WTC11 (cell line): ENCODE measurements around the gene OR2T10. TPM values are rescaled to one million over a fixed set of nuclear protein-coding genes. Genes with fewer than 3 reads are reported as not detected.

Source experiments
- ATAC-seq: fragments of 200-7000 bp; cut with Tn5 transposase; 2 replicates; pipeline ENCODE4 v1.10.0; 2021; ENCODE audit warnings: mild to moderate bottlenecking, moderate library complexity
- CTCF ChIA-PET: fragments of 300-600 bp; sonication (Branson Sonifier 250); formaldehyde crosslinking; loops from one replicate; lab custom pipeline; 2021; ENCODE audit warnings: antibody characterized with exemption; lab: Charles Lee
- POLR2A ChIA-PET: fragments of 350-600 bp; sonication (Branson Sonifier 250); formaldehyde crosslinking; loops from one replicate; lab custom pipeline; 2021; ENCODE audit warnings: antibody characterized with exemption; lab: Charles Lee
- DNase-seq: peaks from one replicate; pipeline ENCODE4 v3.0.0; 2021; ENCODE audit warnings: low spot score
- H3K27ac Mint-ChIP-seq: 2 replicates; pipeline ENCODE4 v1.8.0; 2021; ENCODE audit warnings: mixed read lengths
- H3K27me3 Mint-ChIP-seq: 2 replicates; pipeline ENCODE4 v1.8.0; 2021; ENCODE audit warnings: low read depth, mild to moderate bottlenecking, moderate library complexity, mixed read lengths
- H3K36me3 Mint-ChIP-seq: 2 replicates; pipeline ENCODE4 v1.8.0; 2021; ENCODE audit warnings: mixed read lengths
- H3K4me1 Mint-ChIP-seq: 2 replicates; pipeline ENCODE4 v1.8.0; 2022; ENCODE audit warnings: mixed read lengths
- H3K4me3 Mint-ChIP-seq: 2 replicates; pipeline ENCODE4 v1.8.0; 2021; ENCODE audit warnings: mild to moderate bottlenecking, moderate library complexity, mixed read lengths
- H3K9me3 Mint-ChIP-seq: 2 replicates; pipeline ENCODE4 v1.8.0; 2021; ENCODE audit warnings: mixed read lengths
- ATF1 ChIP-seq: sonication (generic); formaldehyde crosslinking; IDR thresholded peaks from 2 replicates; pipeline ENCODE4 v1.8.1; 2023; ENCODE audit warnings: mild to moderate bottlenecking, moderate library complexity, missing genetic modification reagents
- CREM ChIP-seq: sonication (generic); formaldehyde crosslinking; IDR thresholded peaks from 2 replicates; pipeline ENCODE4 v1.8.1; 2022; ENCODE audit warnings: mild to moderate bottlenecking, missing genetic modification reagents, moderate library complexity
- EMX1 ChIP-seq: fragments of 250-450 bp; sonication (Bioruptor Pico); IDR thresholded peaks from 2 replicates; pipeline ENCODE4 v1.8.0; 2021; ENCODE audit warnings: mild to moderate bottlenecking
- GABPB1 ChIP-seq: sonication (generic); formaldehyde crosslinking; IDR thresholded peaks from 2 replicates; pipeline ENCODE4 v1.8.1; 2023; ENCODE audit warnings: mild to moderate bottlenecking, missing genetic modification reagents
- GRHL2 ChIP-seq: fragments of 250-450 bp; sonication (Bioruptor Pico); IDR thresholded peaks from 2 replicates; pipeline ENCODE4 v1.8.0; 2022; ENCODE audit warnings: mild to moderate bottlenecking, moderate library complexity; ENCODE audit not compliant: insufficient replicate concordance, severe bottlenecking
- GTF2I ChIP-seq: fragments of 250-450 bp; sonication (Bioruptor Pico); conservative IDR thresholded peaks from 2 replicates; pipeline ENCODE4 v1.4.0; 2021; ENCODE audit warnings: mild to moderate bottlenecking
- HMGA2 ChIP-seq: fragments of 250-450 bp; sonication (Bioruptor Pico); IDR thresholded peaks from 2 replicates; pipeline ENCODE4 v1.4.0; 2021; ENCODE audit warnings: mild to moderate bottlenecking, moderate library complexity
- OVOL2 ChIP-seq: fragments of 250-450 bp; sonication (Bioruptor Pico); IDR thresholded peaks from 2 replicates; pipeline ENCODE4 v1.9.0; 2021; ENCODE audit warnings: mild to moderate bottlenecking, borderline replicate concordance
- SMAD4 ChIP-seq: sonication (generic); formaldehyde crosslinking; IDR thresholded peaks from 2 replicates; pipeline ENCODE4 v1.8.0; 2022; ENCODE audit warnings: mild to moderate bottlenecking, missing genetic modification reagents
- total RNA-seq: library from RNA; stranded (reverse); gene quantifications from 3 replicates; pipeline ENCODE4 v1.2.3, GENCODE V29; 2021
- TF ChIP-seq, protein P1 (sequence below): fragments of 200-600 bp; IDR thresholded peaks from 2 replicates; pipeline ENCODE4 v1.8.0; 2022; ENCODE audit warnings: antibody characterized with exemption
- TF ChIP-seq, protein P2 (sequence below): sonication (generic); formaldehyde crosslinking; IDR thresholded peaks from 2 replicates; pipeline ENCODE4 v1.8.1; 2022; ENCODE audit warnings: mild to moderate bottlenecking, missing genetic modification reagents, moderate library complexity, borderline replicate concordance
- TF ChIP-seq, protein P3 (sequence below): sonication (generic); formaldehyde crosslinking; IDR thresholded peaks from 2 replicates; pipeline ENCODE4 v1.8.0; 2023; ENCODE audit warnings: mild to moderate bottlenecking, missing genetic modification reagents
- TF ChIP-seq, protein P4 (sequence below): sonication (generic); formaldehyde crosslinking; conservative IDR thresholded peaks from 2 replicates; pipeline ENCODE4 v1.8.1; 2022; ENCODE audit warnings: mild to moderate bottlenecking, missing genetic modification reagents
- TF ChIP-seq, protein P5 (sequence below): sonication (generic); formaldehyde crosslinking; IDR thresholded peaks from 2 replicates; pipeline ENCODE4 v1.8.1; 2022; ENCODE audit warnings: missing genetic modification reagents, borderline replicate concordance
- TF ChIP-seq, protein P6 (sequence below): fragments of 250-450 bp; sonication (Bioruptor Pico); IDR thresholded peaks from 2 replicates; pipeline ENCODE4 v1.9.0; 2021; ENCODE audit warnings: mild to moderate bottlenecking, borderline replicate concordance

OR2T10 gene
- total RNA-seq, 1 experiment from 2014 or later, result not detected

DNA sequence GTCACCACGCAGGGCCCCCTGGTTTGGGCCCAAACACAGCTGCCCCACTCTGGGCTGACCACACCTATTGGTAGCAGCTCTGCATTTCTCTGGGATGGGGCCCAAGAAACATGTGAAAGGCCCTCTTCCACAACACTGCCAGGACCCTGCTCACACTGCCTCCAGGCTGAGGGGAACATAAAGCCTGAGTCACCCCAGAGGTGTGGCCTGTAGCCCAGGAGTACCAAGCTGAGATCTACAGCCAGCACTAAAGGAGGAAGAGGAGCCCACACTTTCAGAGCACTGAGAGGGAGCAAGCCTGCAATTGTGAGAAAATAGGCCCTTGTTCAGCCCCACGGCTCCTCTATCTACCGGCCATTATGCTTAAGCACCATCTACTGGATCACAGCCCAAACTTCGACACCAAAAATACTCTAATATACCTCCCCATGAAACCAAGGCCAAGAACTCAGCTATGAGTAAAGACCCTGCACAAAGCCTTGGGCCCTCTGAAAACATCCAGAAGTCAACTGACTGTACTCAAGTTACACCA, 14.4 kb upstream of the OR2T10 start:
- no peak for TF ChIP-seq CREM (CRISPR knock-in tag)
- H3K27me3 Mint-ChIP-seq, result peaks cover 4% of the 10 kb centered on the region; the same call in 1 of the 2 replicates
- peaks cover 90% of the 10 kb centered on the region for H3K9me3 Mint-ChIP-seq
- H3K27ac Mint-ChIP-seq, result no peak overlapping the region
- no peaks in the 10 kb centered on the region for H3K4me1 Mint-ChIP-seq
- DNase-seq (no peak), ATAC-seq (no peak)
- H3K36me3 Mint-ChIP-seq, result peaks cover 66% of the 10 kb centered on the region
- POLR2A ChIA-PET, result no interaction called here
- CTCF ChIA-PET, result no interaction called here
- H3K4me3 Mint-ChIP-seq, result no peak overlapping the region

DNA sequence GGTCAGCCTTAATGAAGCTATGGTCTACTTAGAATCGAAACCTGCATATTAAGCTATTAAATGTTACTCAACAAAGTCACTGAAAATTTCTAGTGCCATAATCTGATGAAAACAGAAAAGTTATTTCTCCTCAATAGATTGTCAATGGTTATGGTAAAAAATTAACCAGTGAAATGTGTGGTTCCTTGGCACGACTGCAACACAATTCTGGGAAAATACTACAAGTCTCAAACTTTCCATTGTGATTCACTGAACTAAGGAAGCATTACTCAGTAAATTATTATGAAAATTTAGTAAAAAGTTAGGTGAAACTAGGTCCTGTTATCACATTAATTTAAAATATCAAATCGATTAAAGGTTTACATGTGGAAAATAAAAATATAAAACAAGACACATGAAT, 12.8 kb upstream of the OR2T10 start:
- ChIA-PET CTCF (no interaction called here), POLR2A (no interaction called here)
- DNase-seq, result no peak
- no peak overlapping the region for H3K4me3 Mint-ChIP-seq
- H3K9me3 Mint-ChIP-seq, result peaks cover 90% of the 10 kb centered on the region
- no peak for ATAC-seq
- H3K27me3 Mint-ChIP-seq, result peaks cover 10% of the 10 kb centered on the region
- H3K4me1 Mint-ChIP-seq, result no peaks in the 10 kb centered on the region
- H3K36me3 Mint-ChIP-seq, result peaks cover 66% of the 10 kb centered on the region
- TF ChIP-seq GTF2I (CRISPR knock-in tag) (no peak), CREM (CRISPR knock-in tag) (no peak), ATF1 (CRISPR knock-in tag) (no peak), HMGA2 (CRISPR knock-in tag) (no peak), GABPB1 (CRISPR knock-in tag) (no peak), OVOL2 (CRISPR knock-in tag) (no peak), SMAD4 (CRISPR knock-in tag) (no peak), EMX1 (CRISPR knock-in tag) (no peak), GRHL2 (CRISPR knock-in tag) (no peak)
- TF ChIP-seq, protein P1, sequence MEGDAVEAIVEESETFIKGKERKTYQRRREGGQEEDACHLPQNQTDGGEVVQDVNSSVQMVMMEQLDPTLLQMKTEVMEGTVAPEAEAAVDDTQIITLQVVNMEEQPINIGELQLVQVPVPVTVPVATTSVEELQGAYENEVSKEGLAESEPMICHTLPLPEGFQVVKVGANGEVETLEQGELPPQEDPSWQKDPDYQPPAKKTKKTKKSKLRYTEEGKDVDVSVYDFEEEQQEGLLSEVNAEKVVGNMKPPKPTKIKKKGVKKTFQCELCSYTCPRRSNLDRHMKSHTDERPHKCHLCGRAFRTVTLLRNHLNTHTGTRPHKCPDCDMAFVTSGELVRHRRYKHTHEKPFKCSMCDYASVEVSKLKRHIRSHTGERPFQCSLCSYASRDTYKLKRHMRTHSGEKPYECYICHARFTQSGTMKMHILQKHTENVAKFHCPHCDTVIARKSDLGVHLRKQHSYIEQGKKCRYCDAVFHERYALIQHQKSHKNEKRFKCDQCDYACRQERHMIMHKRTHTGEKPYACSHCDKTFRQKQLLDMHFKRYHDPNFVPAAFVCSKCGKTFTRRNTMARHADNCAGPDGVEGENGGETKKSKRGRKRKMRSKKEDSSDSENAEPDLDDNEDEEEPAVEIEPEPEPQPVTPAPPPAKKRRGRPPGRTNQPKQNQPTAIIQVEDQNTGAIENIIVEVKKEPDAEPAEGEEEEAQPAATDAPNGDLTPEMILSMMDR, result no peak
- TF ChIP-seq, protein P2, sequence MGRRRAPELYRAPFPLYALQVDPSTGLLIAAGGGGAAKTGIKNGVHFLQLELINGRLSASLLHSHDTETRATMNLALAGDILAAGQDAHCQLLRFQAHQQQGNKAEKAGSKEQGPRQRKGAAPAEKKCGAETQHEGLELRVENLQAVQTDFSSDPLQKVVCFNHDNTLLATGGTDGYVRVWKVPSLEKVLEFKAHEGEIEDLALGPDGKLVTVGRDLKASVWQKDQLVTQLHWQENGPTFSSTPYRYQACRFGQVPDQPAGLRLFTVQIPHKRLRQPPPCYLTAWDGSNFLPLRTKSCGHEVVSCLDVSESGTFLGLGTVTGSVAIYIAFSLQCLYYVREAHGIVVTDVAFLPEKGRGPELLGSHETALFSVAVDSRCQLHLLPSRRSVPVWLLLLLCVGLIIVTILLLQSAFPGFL (CRISPR knock-in tag), result no peak
- TF ChIP-seq, protein P3, sequence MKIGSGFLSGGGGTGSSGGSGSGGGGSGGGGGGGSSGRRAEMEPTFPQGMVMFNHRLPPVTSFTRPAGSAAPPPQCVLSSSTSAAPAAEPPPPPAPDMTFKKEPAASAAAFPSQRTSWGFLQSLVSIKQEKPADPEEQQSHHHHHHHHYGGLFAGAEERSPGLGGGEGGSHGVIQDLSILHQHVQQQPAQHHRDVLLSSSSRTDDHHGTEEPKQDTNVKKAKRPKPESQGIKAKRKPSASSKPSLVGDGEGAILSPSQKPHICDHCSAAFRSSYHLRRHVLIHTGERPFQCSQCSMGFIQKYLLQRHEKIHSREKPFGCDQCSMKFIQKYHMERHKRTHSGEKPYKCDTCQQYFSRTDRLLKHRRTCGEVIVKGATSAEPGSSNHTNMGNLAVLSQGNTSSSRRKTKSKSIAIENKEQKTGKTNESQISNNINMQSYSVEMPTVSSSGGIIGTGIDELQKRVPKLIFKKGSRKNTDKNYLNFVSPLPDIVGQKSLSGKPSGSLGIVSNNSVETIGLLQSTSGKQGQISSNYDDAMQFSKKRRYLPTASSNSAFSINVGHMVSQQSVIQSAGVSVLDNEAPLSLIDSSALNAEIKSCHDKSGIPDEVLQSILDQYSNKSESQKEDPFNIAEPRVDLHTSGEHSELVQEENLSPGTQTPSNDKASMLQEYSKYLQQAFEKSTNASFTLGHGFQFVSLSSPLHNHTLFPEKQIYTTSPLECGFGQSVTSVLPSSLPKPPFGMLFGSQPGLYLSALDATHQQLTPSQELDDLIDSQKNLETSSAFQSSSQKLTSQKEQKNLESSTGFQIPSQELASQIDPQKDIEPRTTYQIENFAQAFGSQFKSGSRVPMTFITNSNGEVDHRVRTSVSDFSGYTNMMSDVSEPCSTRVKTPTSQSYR (CRISPR knock-in tag), result no peak
- TF ChIP-seq, protein P4, sequence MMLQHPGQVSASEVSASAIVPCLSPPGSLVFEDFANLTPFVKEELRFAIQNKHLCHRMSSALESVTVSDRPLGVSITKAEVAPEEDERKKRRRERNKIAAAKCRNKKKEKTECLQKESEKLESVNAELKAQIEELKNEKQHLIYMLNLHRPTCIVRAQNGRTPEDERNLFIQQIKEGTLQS, result no peak
- TF ChIP-seq, protein P5, sequence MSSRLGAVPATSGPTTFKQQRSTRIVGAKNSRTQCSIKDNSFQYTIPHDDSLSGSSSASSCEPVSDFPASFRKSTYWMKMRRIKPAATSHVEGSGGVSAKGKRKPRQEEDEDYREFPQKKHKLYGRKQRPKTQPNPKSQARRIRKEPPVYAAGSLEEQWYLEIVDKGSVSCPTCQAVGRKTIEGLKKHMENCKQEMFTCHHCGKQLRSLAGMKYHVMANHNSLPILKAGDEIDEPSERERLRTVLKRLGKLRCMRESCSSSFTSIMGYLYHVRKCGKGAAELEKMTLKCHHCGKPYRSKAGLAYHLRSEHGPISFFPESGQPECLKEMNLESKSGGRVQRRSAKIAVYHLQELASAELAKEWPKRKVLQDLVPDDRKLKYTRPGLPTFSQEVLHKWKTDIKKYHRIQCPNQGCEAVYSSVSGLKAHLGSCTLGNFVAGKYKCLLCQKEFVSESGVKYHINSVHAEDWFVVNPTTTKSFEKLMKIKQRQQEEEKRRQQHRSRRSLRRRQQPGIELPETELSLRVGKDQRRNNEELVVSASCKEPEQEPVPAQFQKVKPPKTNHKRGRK (CRISPR knock-in tag), result no peak
- TF ChIP-seq, protein P6, sequence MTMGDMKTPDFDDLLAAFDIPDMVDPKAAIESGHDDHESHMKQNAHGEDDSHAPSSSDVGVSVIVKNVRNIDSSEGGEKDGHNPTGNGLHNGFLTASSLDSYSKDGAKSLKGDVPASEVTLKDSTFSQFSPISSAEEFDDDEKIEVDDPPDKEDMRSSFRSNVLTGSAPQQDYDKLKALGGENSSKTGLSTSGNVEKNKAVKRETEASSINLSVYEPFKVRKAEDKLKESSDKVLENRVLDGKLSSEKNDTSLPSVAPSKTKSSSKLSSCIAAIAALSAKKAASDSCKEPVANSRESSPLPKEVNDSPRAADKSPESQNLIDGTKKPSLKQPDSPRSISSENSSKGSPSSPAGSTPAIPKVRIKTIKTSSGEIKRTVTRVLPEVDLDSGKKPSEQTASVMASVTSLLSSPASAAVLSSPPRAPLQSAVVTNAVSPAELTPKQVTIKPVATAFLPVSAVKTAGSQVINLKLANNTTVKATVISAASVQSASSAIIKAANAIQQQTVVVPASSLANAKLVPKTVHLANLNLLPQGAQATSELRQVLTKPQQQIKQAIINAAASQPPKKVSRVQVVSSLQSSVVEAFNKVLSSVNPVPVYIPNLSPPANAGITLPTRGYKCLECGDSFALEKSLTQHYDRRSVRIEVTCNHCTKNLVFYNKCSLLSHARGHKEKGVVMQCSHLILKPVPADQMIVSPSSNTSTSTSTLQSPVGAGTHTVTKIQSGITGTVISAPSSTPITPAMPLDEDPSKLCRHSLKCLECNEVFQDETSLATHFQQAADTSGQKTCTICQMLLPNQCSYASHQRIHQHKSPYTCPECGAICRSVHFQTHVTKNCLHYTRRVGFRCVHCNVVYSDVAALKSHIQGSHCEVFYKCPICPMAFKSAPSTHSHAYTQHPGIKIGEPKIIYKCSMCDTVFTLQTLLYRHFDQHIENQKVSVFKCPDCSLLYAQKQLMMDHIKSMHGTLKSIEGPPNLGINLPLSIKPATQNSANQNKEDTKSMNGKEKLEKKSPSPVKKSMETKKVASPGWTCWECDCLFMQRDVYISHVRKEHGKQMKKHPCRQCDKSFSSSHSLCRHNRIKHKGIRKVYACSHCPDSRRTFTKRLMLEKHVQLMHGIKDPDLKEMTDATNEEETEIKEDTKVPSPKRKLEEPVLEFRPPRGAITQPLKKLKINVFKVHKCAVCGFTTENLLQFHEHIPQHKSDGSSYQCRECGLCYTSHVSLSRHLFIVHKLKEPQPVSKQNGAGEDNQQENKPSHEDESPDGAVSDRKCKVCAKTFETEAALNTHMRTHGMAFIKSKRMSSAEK (CRISPR knock-in tag), result no peak
- TF ChIP-seq, all 79 proteins: peak for 0
- no peak overlapping the region for H3K27ac Mint-ChIP-seq
